K562 (cell line): ENCODE data around the gene MT1A. TPM values are rescaled to one million over a fixed set of nuclear protein-coding genes. Genes with fewer than 3 reads are reported as not detected.

ENCODE experiments used
- ATAC-seq: fragments of 200-7000 bp; cut with Tn5 transposase; 3 replicates; pipeline ENCODE4 v1.9.1; 2020; ENCODE audit warnings: moderate library complexity
- BruUV-seq: library from RNA; stranded (reverse); fragments of 400-500 nt; replicated peaks from 2 replicates; lab custom pipeline; 2021; lab: Mats Ljungman, UMichigan
- CTCF ChIA-PET: fragments of 300-600 bp; formaldehyde crosslinking; extraction: SDS; loops from one replicate; lab custom pipeline; 2021; ENCODE audit warnings: low intra/inter-chr PET ratio; lab: Yijun Ruan, JAX
- POLR2A ChIA-PET: fragments of 300-600, 350-650 bp; sonication (Branson Sonifier 250); formaldehyde crosslinking; extraction: SDS; loops from one replicate; lab custom pipeline; 2021; ENCODE audit warnings: antibody characterized with exemption, inconsistent platforms; lab: Yijun Ruan, JAX
- DNase-seq, 4 experiments: peaks; one replicate each; pipeline versions ENCODE4 v3.0.0 to v3.0.0-alpha.2; 2011 to 2018; ENCODE audit warnings: low spot score in 3 of 4, mixed read lengths in 3 of 4; ENCODE audit errors: extremely low read depth in 1 of 4
- FAIRE-seq: peaks from 2 replicates; lab custom pipeline; 2011; peaks lifted over from hg19 to GRCh38; lab: Jason Lieb, UNC
- H2AFZ ChIP-seq: 2 replicates; pipeline ENCODE4 v1.6.0; 2011; ENCODE audit warnings: low read depth, low read length, control low read depth, inconsistent platforms
- H3K27ac ChIP-seq: fragments of 200-600 bp; 3 replicates; pipeline ENCODE4 v1.8.0; 2011; ENCODE audit warnings: low read depth, mild to moderate bottlenecking, control low read depth, inconsistent platforms, low read length, moderate library complexity, mixed read lengths; ENCODE audit errors: extremely low read depth
- H3K27me3 ChIP-seq, 2 experiments: fragments of 300-600 bp in 1 of 2; 2 replicates in 1 of 2; 3 replicates in 1 of 2; pipeline versions ENCODE4 v1.6.0 to v1.8.0; 2011; ENCODE audit warnings: inconsistent platforms in 2 of 2, low read length in 2 of 2, mild to moderate bottlenecking in 1 of 2, mixed read lengths in 1 of 2, moderate library complexity in 1 of 2; ENCODE audit not compliant: control insufficient read depth in 2 of 2, insufficient read depth in 2 of 2
- H3K36me3 ChIP-seq: fragments of 300-600 bp; 3 replicates; pipeline ENCODE4 v1.8.0; 2011; ENCODE audit warnings: mild to moderate bottlenecking, low read length, inconsistent platforms; ENCODE audit not compliant: control insufficient read depth, insufficient read depth
- H3K4me1 ChIP-seq, 2 experiments: fragments of 200-600 bp in 1 of 2; replicated peaks in 1 of 2; 2 replicates in 1 of 2; 3 replicates in 1 of 2; pipeline versions ENCODE4 v1.5.1 to v1.8.0; 2011; ENCODE audit warnings: inconsistent platforms in 2 of 2, low read length in 2 of 2, mild to moderate bottlenecking in 1 of 2, mixed read lengths in 1 of 2, moderate library complexity in 1 of 2; ENCODE audit not compliant: control insufficient read depth in 2 of 2, insufficient read depth in 2 of 2
- H3K4me2 ChIP-seq: 2 replicates; pipeline ENCODE4 v1.6.1; 2011; ENCODE audit warnings: low read length, control low read depth, inconsistent platforms, mixed read lengths; ENCODE audit not compliant: insufficient read depth
- H3K4me3 ChIP-seq: fragments of 200-600 bp; sonication (generic), shearing (Covaris generic); 2 replicates; pipeline ENCODE4 v1.5.1; 2016; ENCODE audit warnings: control low read depth, inconsistent platforms
- H3K79me2 ChIP-seq: fragments of 200-600 bp; 3 replicates; pipeline ENCODE4 v1.8.0; 2011; ENCODE audit warnings: low read length, inconsistent platforms; ENCODE audit not compliant: control insufficient read depth, insufficient read depth
- H3K9ac ChIP-seq, 2 experiments: 2 replicates each; pipeline versions ENCODE4 v1.6.0 to v1.6.1; 2011; ENCODE audit warnings: low read depth in 2 of 2, low read length in 2 of 2, control low read depth in 1 of 2, inconsistent platforms in 1 of 2, mild to moderate bottlenecking in 1 of 2, mixed read lengths in 1 of 2; ENCODE audit not compliant: insufficient read depth in 1 of 2
- H3K9me1 ChIP-seq: one replicate; pipeline ENCODE4 v1.6.0; 2011; ENCODE audit warnings: inconsistent platforms, mild to moderate bottlenecking, low read length, moderate library complexity; ENCODE audit not compliant: control insufficient read depth, insufficient read depth
- H3K9me3 ChIP-seq: replicated peaks from 2 replicates; pipeline ENCODE4 v1.5.1; 2011; ENCODE audit warnings: low read depth, low read length, inconsistent platforms; ENCODE audit not compliant: control insufficient read depth, insufficient read depth
- H4K20me1 ChIP-seq: replicated peaks from 2 replicates; pipeline ENCODE4 v1.6.1; 2011; ENCODE audit warnings: low read length, inconsistent platforms, mixed read lengths; ENCODE audit not compliant: control insufficient read depth, insufficient read depth
- CEBPG ChIP-seq, 3 experiments: fragments of 200-800 bp in 1 of 3; sonication (Bioruptor generic) in 1 of 3; sonication (generic) in 1 of 3; formaldehyde crosslinking in 1 of 3; IDR thresholded peaks in 2 of 3; conservative IDR thresholded peaks in 1 of 3; 2 replicates each; pipeline versions ENCODE4 v1.6.1 to v1.8.0; 2016 to 2022; ENCODE audit warnings: missing compliant biosample characterization in 2 of 3, missing genetic modification characterization in 2 of 3, mild to moderate bottlenecking in 1 of 3, missing genetic modification reagents in 1 of 3
- ILF3 ChIP-seq: fragments of 450-650 bp; IDR thresholded peaks from 2 replicates; pipeline ENCODE4 v1.6.1; 2018; ENCODE audit warnings: antibody characterized with exemption, mild to moderate bottlenecking, moderate library complexity, borderline replicate concordance
- KDM5B ChIP-seq: fragments of 200-600 bp; sonication (generic); IDR thresholded peaks from 2 replicates; pipeline ENCODE4 v1.6.1; 2012; ENCODE audit warnings: low read depth, mild to moderate bottlenecking, moderate library complexity, low read length, control low read depth, inconsistent platforms; ENCODE audit not compliant: insufficient replicate concordance
- PRDM10 ChIP-seq: fragments of 450-650 bp; IDR thresholded peaks from 2 replicates; pipeline ENCODE4 v1.6.1; 2018; ENCODE audit not compliant: partially characterized antibody
- SMARCA4 ChIP-seq: fragments of 450-650 bp; IDR thresholded peaks from 2 replicates; pipeline ENCODE4 v1.6.1; 2016
- TEAD2 ChIP-seq: fragments of 450-650 bp; IDR thresholded peaks from 2 replicates; pipeline ENCODE4 v1.6.1; 2016; ENCODE audit warnings: missing genetic modification characterization, control low read depth, missing compliant biosample characterization
- WGBS: fragments of 100-300 bp; shearing (Covaris generic); methylation state at CpG from one replicate; pipeline ENCODE4 v1.1.6; 2016; ENCODE audit warnings: low coverage, mixed read lengths; ENCODE audit not compliant: insufficient coverage; ENCODE audit errors: missing lambda C conversion rate; 5-methylcytosine and 5-hydroxymethylcytosine counted together
- in situ Hi-C: fragments of 300-500 bp; cut with MboI; formaldehyde crosslinking; loops from 4 replicates; pipeline ENCODE4 v1.15.0; 2018; ENCODE audit warnings: inconsistent platforms, mixed read lengths
- intact Hi-C: fragments of 100-400 bp; cut with micrococcal nuclease; formaldehyde crosslinking; loops from 2 replicates; pipeline ENCODE4 v1.14.2; 2022
- polyA plus RNA-seq, 8 experiments: library from polyadenylated mRNA; depleted of rRNA in 4 of 8; stranded (reverse) in 5 of 8; unstranded in 3 of 8; fragments of >200 nt; fragmentation: Nextera tagmentation in 2 of 8; fragmentation: Illumina TruSeq in 1 of 8; extraction: Ambion mirVana in 2 of 8; extraction: Trizol in 1 of 8; gene quantifications; 2 replicates each; pipeline versions ENCODE4 v1.2.1 to v1.2.3, GENCODE V29; 2011 to 2014; ENCODE audit warnings: inconsistent platforms in 1 of 8, missing spikeins in 1 of 8
- total RNA-seq, 7 experiments: library from RNA; depleted of rRNA in 6 of 7; stranded (reverse); fragments of >200 nt in 6 of 7; fragmentation: Illumina TruSeq in 2 of 7; extraction: Trizol in 2 of 7; gene quantifications; 2 replicates each; pipeline versions ENCODE4 v1.2.1 to v1.2.3, GENCODE V29; 2011 to 2021; ENCODE audit warnings: low replicate concordance in 1 of 7

MT1A gene
- total and polyA plus RNA-seq, 9 of the 15 experiments (the other 6 are each of a cell fraction or from before 2014, with no cell fraction given), result 0.23 TPM; not detected in 8

GRCh38 chr16:56679818-56680217 lies 41.4 kb downstream of the MT1A start:
- DNase-seq, result no peak
- Histone ChIP-seq H3K9me1 (no peaks in the 10 kb centered on the region), H3K27ac (no peak overlapping the region), H3K27me3 (peaks cover 9 to 48% of the 10 kb centered on the region in 2 experiments; a peak in 4 of 5 replicates), H2AFZ (no peak overlapping the region), H3K4me3 (no peak overlapping the region), H3K4me2 (no peak overlapping the region), H4K20me1 (peaks cover 3% of the 10 kb centered on the region; the same call in 1 of the 2 replicates), H3K79me2 (no peaks in the 10 kb centered on the region), H3K9me3 (no peaks in the 10 kb centered on the region), H3K9ac (no peak overlapping the region), H3K36me3 (no peaks in the 10 kb centered on the region), H3K4me1 (peaks cover 6 to 18% of the 10 kb centered on the region in 2 experiments; a peak in 3 of 5 replicates)
- BruUV-seq, result no TSS peak
- 11% methylated on average over 6 of the region's 6 CpGs for WGBS
- POLR2A ChIA-PET, result no interaction called here
- FAIRE-seq, result no peak
- no peak for ATAC-seq
- intact Hi-C loops, result no loop called here
- in situ Hi-C loops, result no loop called here
- CTCF ChIA-PET, result interaction anchor here (0.6 kb wide), 1 partner anchor 21 kb away, joined by 3 read pairs; no protein-coding TSS in a partner anchor
- no peak for TF ChIP-seq ILF3
- no peak for TF ChIP-seq TEAD2 (tag)
- no peak for TF ChIP-seq KDM5B
- no peak for TF ChIP-seq PRDM10
- TF ChIP-seq CEBPG (CRISPR knock-in tag; IDR thresholded peaks at IDR 0.05), result no peak
- TF ChIP-seq CEBPG (tag; conservative IDR thresholded peaks at IDR 0.05 in 1 of 2, IDR thresholded peaks at IDR 0.05 in 1 of 2), result no peak
- TF ChIP-seq SMARCA4, result no peak
